IPS DF 19.7 (cell line): ENCODE measurements around the gene MGAT4A.

Source experiments
- DNase-seq: peaks from one replicate; pipeline ENCODE4 v3.0.0-alpha.2; 2013; ENCODE audit warnings: low read depth, low spot score

Gene MGAT4A

DNA sequence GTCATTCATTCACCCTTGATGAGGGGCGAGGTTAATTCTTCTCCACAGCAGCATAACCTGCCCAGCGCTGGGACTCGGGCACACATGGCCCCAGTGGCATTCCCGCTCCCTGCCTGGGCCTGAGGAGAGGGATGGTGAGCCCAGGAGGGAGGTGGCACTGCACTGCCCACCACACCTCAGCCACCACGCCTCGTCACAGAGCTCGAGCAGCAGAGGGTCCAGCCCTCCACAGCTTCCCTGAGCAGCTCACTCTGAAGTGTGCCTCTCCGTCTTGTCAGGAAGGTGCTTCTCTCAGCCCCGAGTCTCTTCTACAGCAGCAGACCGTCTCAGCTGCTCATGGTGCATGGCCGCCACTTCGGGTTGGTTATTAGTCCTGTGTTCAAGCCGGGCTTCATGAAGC lies 157.5 kb downstream of the MGAT4A start:
- no peak for DNase-seq

DNA sequence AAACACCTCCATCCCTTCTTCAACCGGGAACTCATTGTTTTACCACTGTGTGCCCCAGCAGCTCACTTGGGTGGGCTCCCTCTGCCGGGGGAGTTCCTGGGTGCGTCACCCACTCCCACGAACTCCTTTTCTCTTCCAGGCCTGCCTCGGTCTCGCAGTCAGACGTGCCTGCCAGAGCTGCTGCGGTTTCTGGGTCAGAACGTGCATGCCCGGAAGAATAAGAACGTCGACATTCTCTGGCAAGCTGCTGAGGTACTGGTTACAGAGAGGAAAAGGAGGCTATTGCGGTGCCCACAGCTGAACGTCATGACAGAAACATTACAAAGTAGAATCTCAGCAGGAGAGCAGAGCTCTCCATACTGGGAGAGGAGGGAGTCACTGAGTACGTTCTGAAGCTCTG lies 158.3 kb downstream of the MGAT4A start:
- no peak for DNase-seq

DNA sequence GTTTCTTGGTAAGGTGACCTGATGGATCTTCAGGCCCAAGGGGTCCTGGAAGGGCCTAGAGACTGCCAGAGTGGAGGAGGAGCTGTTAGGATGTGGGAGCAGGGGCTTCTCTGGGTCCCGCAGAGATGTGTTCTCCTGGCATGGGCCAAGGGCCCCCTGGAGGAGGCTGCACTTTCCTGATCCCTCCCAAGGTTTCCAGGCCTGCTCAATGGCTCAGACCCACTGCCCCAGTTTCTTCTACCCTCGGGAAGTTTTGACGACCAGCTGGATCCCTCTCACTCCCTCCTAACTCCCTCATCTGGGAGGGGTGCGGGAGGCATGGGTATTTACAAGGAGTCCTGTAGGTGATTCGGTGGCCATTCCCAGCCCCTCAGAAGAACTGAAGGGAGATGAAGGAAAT lies 158.7 kb downstream of the MGAT4A start:
- DNase-seq, result no peak

DNA sequence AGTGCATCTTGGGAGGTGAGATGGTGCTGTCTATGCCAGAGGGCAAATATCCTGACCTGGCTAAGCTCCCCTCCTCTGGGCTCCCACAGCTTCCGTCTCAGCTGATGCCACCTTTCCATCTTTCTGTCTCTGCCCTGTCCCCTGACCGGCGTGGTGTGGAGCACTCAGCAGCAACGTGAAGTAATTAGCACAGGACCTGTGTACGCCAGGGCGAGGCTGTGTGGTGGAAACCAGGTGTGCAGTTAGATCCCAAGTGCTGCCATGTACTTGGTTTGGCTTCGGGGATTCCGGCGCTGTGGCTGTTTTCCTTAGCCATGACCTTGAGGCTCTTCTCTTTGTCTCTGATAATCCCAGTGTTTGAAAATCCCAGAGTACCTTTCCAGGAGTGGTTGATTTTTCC lies 159.1 kb downstream of the MGAT4A start:
- DNase-seq, result no peak

DNA sequence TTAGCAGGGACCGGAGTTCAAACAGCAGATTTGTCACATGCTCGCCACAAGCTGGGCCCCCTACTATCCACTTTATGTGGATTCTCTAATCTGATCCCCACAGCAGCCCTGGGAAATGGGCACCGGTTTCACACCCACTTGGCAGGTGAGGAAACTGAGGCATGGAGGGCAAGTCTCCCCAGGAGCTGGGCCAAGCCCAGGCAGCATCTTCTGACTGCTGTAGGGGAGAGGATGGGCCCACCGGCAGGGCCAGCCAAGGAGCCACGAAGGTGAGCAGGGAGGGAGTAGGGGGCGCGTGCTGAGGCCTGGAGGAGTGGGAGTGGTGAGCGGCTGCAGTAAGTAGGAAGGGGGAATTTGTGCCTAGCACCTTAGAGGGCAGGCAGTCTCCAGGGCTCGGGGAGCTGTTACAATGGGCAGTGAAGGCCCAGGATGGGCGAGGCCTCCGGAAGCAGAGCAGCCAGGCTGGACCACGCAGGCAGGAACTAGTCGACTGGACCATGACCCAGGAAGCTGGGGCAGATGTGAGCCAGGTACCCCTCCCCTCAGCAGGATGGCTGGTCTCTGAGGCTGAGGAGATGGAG lies 159.7 kb downstream of the MGAT4A start:
- no peak for DNase-seq

DNA sequence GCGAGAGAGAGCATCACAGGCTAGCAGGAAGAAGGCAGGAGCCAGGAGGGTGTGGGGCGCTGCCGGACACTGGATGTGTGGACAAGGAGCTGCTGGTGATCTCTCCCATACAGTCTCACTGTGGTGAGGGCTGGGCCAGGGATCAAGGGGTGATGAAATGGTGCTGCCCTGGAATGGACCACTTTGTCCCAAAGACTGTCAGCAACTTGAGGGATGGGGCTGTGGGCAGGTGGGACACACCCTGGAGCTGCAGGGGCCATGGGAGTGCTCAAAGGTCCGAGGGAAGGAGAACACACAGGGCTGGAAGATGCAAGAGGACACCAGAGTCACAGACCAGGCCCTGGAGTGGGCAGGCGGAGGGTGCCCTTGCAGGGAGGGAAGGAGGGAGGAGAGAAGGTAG lies 160.6 kb downstream of the MGAT4A start:
- DNase-seq, result no peak

DNA sequence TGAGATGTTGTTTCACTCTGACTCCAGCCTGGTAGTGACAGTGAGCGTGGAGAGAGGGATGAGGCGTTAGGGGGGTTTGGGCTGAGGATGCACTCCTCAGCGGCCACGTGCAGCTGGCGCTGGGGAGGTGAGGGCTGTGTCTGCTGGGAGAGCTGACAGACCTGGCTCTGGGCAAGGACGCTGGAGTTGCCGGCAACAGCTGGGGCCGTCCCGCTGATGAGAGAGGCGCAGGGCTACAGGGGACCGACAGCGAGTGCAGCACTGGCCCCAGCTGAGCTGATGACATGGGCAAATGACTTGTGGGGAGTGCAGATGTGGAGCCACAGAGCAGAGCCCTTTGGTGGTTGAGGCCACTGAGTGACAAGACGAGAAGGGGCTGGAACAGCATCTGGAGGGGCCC lies 161.0 kb downstream of the MGAT4A start:
- no peak for DNase-seq

DNA sequence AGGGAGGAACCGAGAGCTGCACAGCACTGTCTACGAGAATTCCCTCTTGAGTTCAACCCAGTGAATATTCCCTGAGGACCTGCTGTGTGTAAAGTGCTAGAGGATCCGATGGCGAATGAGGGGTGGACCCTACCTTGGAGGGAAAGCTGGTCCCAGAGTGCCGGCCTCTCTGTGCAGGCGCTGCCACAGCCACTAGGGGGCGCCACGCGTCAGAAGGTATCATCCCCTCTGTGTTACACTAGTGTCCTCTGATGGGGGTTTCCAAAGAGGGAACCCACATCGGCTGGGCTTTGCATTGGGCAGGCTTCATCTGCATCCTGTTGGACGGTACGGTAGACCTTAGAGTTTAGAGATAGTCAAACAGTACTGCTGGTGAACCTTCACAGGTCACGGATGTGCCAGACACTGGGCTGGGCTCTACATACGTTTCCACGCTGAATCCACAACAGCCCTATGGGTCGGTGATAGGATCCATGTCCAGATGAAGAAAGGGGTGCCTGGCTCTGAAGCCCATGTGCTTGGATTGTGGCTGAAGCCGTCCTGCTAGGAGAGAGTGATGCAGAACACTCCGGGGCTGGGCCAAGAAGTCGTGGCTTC lies 161.6 kb downstream of the MGAT4A start:
- DNase-seq, result no peak
